Gastrocnemius medialis (tissue), 4 donors: Measurements from ENCODE around the gene FGF21. TPM values are rescaled to one million over a fixed set of nuclear protein-coding genes. Genes with fewer than 3 reads are reported as not detected.
A peak's percentile ranks its signal among the peaks of the same experiment; 100 is the strongest.

Source experiments
- ATAC-seq, 2 donors: fragments of 150-250 bp; one replicate each; pipeline ENCODE4 v1.9.1; 2016
- DNase-seq, 2 donors: peaks; one replicate each; pipeline ENCODE4 v3.0.0-alpha.2; 2019
- H3K27ac ChIP-seq, 4 donors: fragments of 200-600 bp; sonication (generic); 1 replicate in 1 of 4; 2 replicates in 3 of 4; pipeline ENCODE4 v1.5.1; 2016 to 2018; ENCODE audit warnings: mild to moderate bottlenecking in 2 of 4, moderate library complexity in 1 of 4
- H3K27me3 ChIP-seq, 3 donors: fragments of 200-600 bp; sonication (generic) in 2 of 3; 1 replicate in 1 of 3; 2 replicates in 2 of 3; pipeline versions ENCODE4 v1.5.1 to v1.6.0; 2016 to 2019; ENCODE audit warnings: mild to moderate bottlenecking in 1 of 3, moderate library complexity in 1 of 3
- H3K36me3 ChIP-seq, 2 donors: fragments of 200-600 bp; sonication (generic) in 1 of 2; one replicate each; pipeline ENCODE4 v1.5.1; 2017 to 2018
- H3K4me1 ChIP-seq, 2 donors: fragments of 200-600 bp; sonication (generic) in 1 of 2; one replicate each; pipeline ENCODE4 v1.5.1; 2016 to 2017; ENCODE audit warnings: mild to moderate bottlenecking in 2 of 2
- H3K4me3 ChIP-seq, 4 donors: fragments of 200-600 bp; sonication (generic) in 3 of 4; 1 replicate in 1 of 4; 2 replicates in 3 of 4; pipeline ENCODE4 v1.5.1; 2016 to 2019; ENCODE audit warnings: mild to moderate bottlenecking in 2 of 4
- H3K9me3 ChIP-seq, 3 donors: fragments of 200-600 bp; sonication (generic) in 2 of 3; 1 replicate in 1 of 3; 2 replicates in 2 of 3; pipeline ENCODE4 v1.5.1; 2016 to 2019
- POLR2A ChIP-seq, 2 donors: fragments of 450-650 bp; IDR thresholded peaks; one replicate each; pipeline ENCODE4 v1.6.1; 2017; ENCODE audit warnings: antibody characterized with exemption in 2 of 2, mild to moderate bottlenecking in 2 of 2, moderate library complexity in 2 of 2
- in situ Hi-C, 4 donors: fragments of 200-750 bp; cut with MboI; loops; one replicate each; pipeline versions ENCODE4 v1.15.0 to v1.8.0; 2017; ENCODE audit warnings: low sequenced_read_pairs in 4 of 4
- intact Hi-C: fragments of 100-400 bp; cut with DNase I; formaldehyde crosslinking; loops from one replicate; pipeline ENCODE4 v1.15.1; 2023; ENCODE audit warnings: low total_unique reads
- total RNA-seq, 4 donors: library from RNA; depleted of rRNA; stranded (reverse); fragments of >200 nt; gene quantifications; one replicate each; pipeline versions ENCODE4 v1.1.0 to v1.2.3, GENCODE V29; 2016
- TF ChIP-seq, protein P1 (sequence below), 5 experiments: fragments of 450-650 bp in 3 of 5; fragments of 200-600 bp in 2 of 5; sonication (generic) in 2 of 5; IDR thresholded peaks in 4 of 5; conservative IDR thresholded peaks in 1 of 5; 1 replicate in 4 of 5; 2 replicates in 1 of 5; pipeline ENCODE4 v1.5.1; 2016 to 2019; ENCODE audit warnings: antibody characterized with exemption in 5 of 5, mild to moderate bottlenecking in 3 of 5, moderate library complexity in 3 of 5

FGF21 gene
- total RNA-seq, 4 donors from 2014 or later: not detected

DNA sequence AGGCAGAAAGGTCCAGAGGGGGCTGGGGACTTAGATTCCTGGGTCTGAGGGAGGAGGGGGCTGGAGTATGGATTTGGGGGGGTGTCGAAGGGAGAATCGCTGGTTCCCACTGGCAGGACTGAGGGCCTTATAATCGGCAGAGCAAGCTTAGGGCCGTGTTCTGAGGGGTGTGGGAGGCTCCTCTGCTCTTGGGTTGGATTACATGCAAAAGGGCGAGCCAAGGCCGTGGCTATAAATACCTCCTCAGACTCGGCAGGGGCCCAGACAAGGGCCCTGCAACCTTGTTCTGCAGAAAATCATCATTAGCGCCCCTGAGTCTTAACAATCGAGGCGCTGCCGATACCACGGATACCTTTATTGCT is 35.1 kb upstream of the FGF21 start:
- Histone ChIP-seq H3K4me1 (peaks cover 48 to 55% of the 10 kb centered on the region in 2 donors), H3K27me3 (no peaks in the 10 kb centered on the region), H3K4me3 (peak overlapping the region; percentile 58 to 76 (median 66)), H3K36me3 (no peaks in the 10 kb centered on the region), H3K9me3 (no peaks in the 10 kb centered on the region), H3K27ac (peak overlapping the region; percentile 95 to 98 (median 96))
- intact Hi-C loops (loop anchor here (1.0 kb wide), 1 partner anchor 18 kb away; no protein-coding TSS in a partner anchor), in situ Hi-C loops (no loop called here)
- DNase-seq (peak; percentile 63 to 82), ATAC-seq (peak; percentile 72)
- peak; percentile 30 to 54 for TF ChIP-seq POLR2A (IDR thresholded peaks at IDR 0.05)
- TF ChIP-seq, protein P1, sequence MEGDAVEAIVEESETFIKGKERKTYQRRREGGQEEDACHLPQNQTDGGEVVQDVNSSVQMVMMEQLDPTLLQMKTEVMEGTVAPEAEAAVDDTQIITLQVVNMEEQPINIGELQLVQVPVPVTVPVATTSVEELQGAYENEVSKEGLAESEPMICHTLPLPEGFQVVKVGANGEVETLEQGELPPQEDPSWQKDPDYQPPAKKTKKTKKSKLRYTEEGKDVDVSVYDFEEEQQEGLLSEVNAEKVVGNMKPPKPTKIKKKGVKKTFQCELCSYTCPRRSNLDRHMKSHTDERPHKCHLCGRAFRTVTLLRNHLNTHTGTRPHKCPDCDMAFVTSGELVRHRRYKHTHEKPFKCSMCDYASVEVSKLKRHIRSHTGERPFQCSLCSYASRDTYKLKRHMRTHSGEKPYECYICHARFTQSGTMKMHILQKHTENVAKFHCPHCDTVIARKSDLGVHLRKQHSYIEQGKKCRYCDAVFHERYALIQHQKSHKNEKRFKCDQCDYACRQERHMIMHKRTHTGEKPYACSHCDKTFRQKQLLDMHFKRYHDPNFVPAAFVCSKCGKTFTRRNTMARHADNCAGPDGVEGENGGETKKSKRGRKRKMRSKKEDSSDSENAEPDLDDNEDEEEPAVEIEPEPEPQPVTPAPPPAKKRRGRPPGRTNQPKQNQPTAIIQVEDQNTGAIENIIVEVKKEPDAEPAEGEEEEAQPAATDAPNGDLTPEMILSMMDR (IDR thresholded peaks at IDR 0.05 in 4 of 5, conservative IDR thresholded peaks at IDR 0.05 in 1 of 5): no peak

DNA sequence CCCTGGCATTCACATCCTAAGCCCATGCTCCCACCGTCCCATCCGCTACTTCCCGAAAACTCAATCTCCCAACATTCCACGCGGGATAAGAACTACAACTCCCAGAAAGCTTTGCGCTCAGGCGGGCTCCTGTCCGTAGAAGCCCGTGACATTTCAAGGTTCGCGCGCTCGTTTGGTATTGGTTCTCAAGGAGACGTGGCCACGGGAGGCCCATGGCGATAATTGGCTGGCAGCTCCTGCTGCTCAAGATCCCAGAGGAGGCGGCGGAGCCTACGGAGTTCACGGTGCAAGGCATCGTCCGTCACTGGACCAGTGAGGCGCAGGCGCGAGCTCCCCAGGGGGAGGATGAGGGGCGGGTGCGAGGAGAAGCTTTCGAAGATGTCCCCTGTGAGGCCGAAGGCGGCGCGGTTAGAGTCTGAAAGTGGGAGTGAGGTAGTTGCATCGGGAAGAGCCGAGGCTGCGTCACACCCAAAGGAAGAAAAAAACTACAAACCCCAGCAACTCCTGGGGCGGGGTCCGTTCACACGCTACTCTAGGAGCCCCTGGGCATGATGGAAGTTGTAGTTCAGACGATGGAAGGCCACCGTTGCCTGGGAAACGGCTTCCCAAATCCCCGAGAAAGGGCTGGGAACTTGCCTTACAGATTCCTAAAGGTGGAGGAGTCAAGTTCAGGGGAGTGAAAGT is 34.6 kb upstream of the FGF21 start:
- DNase-seq (peak; percentile 100), ATAC-seq (peak; percentile 83 to 91)
- H3K36me3 ChIP-seq: no peaks in the 10 kb centered on the region
- peak overlapping the region; percentile 58 to 76 (median 66) for H3K4me3 ChIP-seq
- H3K27ac ChIP-seq: peak overlapping the region; percentile 95 to 98 (median 96)
- H3K4me1 ChIP-seq: peaks cover 43 to 54% of the 10 kb centered on the region in 2 donors
- TF ChIP-seq POLR2A (IDR thresholded peaks at IDR 0.05): no peak
- TF ChIP-seq, protein P1 (IDR thresholded peaks at IDR 0.05 in 4 of 5, conservative IDR thresholded peaks at IDR 0.05 in 1 of 5): no peak
- H3K9me3 ChIP-seq: no peaks in the 10 kb centered on the region
- in situ Hi-C loops: no loop called here
- intact Hi-C loops: loop anchor here (1.0 kb wide), 1 partner anchor 18 kb away; no protein-coding TSS in a partner anchor
- no peaks in the 10 kb centered on the region for H3K27me3 ChIP-seq

GRCh38 chr19:48722196-48722708 is 33.1 kb upstream of the FGF21 start:
- Histone ChIP-seq H3K4me1 (peaks cover 28 to 41% of the 10 kb centered on the region in 2 donors), H3K9me3 (no peaks in the 10 kb centered on the region), H3K27ac (no peak overlapping the region), H3K4me3 (no peak overlapping the region), H3K36me3 (no peaks in the 10 kb centered on the region), H3K27me3 (no peaks in the 10 kb centered on the region)
- DNase-seq: no peak
- intact Hi-C loops (no loop called here), in situ Hi-C loops (no loop called here)
- TF ChIP-seq, protein P1 (IDR thresholded peaks at IDR 0.05 in 4 of 5, conservative IDR thresholded peaks at IDR 0.05 in 1 of 5): no peak
- TF ChIP-seq POLR2A (IDR thresholded peaks at IDR 0.05): no peak
- no peak for ATAC-seq

GRCh38 chr19:48724796-48725753 is 30.2 kb upstream of the FGF21 start:
- Histone ChIP-seq H3K36me3 (no peaks in the 10 kb centered on the region), H3K27me3 (no peaks in the 10 kb centered on the region), H3K27ac (peak overlapping the region; percentile 63 to 85 (median 78)), H3K4me3 (no peak overlapping the region), H3K4me1 (peaks cover 9 to 20% of the 10 kb centered on the region in 2 donors), H3K9me3 (no peaks in the 10 kb centered on the region)
- ATAC-seq (peak; percentile 15 to 37), DNase-seq (peak in 1 of 2 donors; percentile 48)
- intact Hi-C loops (no loop called here), in situ Hi-C loops (loop anchor here in 1 of 4 donors (25.0 kb wide), 1 partner anchor 88 kb away; the partner anchor contains the start of genes CA11 and DBP)
- TF ChIP-seq, protein P1 (IDR thresholded peaks at IDR 0.05 in 4 of 5, conservative IDR thresholded peaks at IDR 0.05 in 1 of 5): no peak
- no peak for TF ChIP-seq POLR2A (IDR thresholded peaks at IDR 0.05)
